Tibial artery (tissue), 4 donors: ENCODE measurements around the gene PDK2.
A peak's percentile ranks its signal among the peaks of the same experiment; 100 is the strongest.

Experiments
- DNase-seq, 2 donors: peaks; one replicate each; pipeline ENCODE4 v3.0.0-alpha.2; 2019
- H3K27ac ChIP-seq, 2 donors: fragments of 200-600 bp; sonication (generic) in 1 of 2; 1 replicate in 1 of 2; 2 replicates in 1 of 2; pipeline ENCODE4 v1.5.1; 2018 to 2019; ENCODE audit warnings: mild to moderate bottlenecking in 1 of 2
- H3K27me3 ChIP-seq, 2 donors: fragments of 200-600 bp; sonication (generic) in 1 of 2; one replicate each; pipeline versions ENCODE4 v1.5.1 to v1.6.0; 2016 to 2019
- H3K36me3 ChIP-seq, 3 donors: fragments of 200-600 bp; sonication (generic) in 2 of 3; one replicate each; pipeline ENCODE4 v1.5.1; 2016 to 2019; ENCODE audit warnings: mild to moderate bottlenecking in 2 of 3
- H3K4me1 ChIP-seq, 4 donors: fragments of 200-600 bp; sonication (generic) in 2 of 4; 1 replicate in 3 of 4; 2 replicates in 1 of 4; pipeline ENCODE4 v1.5.1; 2016 to 2019
- H3K4me3 ChIP-seq, 2 donors: fragments of 200-600 bp; sonication (generic) in 1 of 2; 1 replicate in 1 of 2; 2 replicates in 1 of 2; pipeline ENCODE4 v1.5.1; 2018 to 2019; ENCODE audit warnings: mild to moderate bottlenecking in 2 of 2
- H3K9me3 ChIP-seq, 3 donors: fragments of 200-600 bp; sonication (generic) in 1 of 3; one replicate each; pipeline ENCODE4 v1.5.1; 2016 to 2019
- CTCF ChIP-seq, 2 experiments: fragments of 200-600 bp in 1 of 2; fragments of 450-650 bp in 1 of 2; IDR thresholded peaks; one replicate each; pipeline ENCODE4 v1.5.1; 2017 to 2019; ENCODE audit warnings: antibody characterized with exemption in 2 of 2, mild to moderate bottlenecking in 1 of 2, moderate library complexity in 1 of 2
- intact Hi-C: fragments of 100-400 bp; cut with DNase I; formaldehyde crosslinking; loops from one replicate; pipeline ENCODE4 v1.15.0; 2023; ENCODE audit warnings: low total_unique reads

The PDK2 gene

GRCh38 chr17:50130559-50131305 lies 35.6 kb downstream of the PDK2 start:
- peak overlapping the region; percentile 50 to 59 for H3K4me3 ChIP-seq
- H3K4me1 ChIP-seq: peaks cover 0 to 56% (median 49%) of the 10 kb centered on the region in 4 donors
- peak overlapping the region; percentile 52 to 62 for H3K27ac ChIP-seq
- intact Hi-C loops: no loop called here
- TF ChIP-seq CTCF (IDR thresholded peaks at IDR 0.05): no peak
- peaks cover 0 to 17% (median 12%) of the 10 kb centered on the region in 3 donors for H3K36me3 ChIP-seq
- no peaks in the 10 kb centered on the region for H3K9me3 ChIP-seq
- DNase-seq: peak in 1 of 2 donors; percentile 76
- peaks cover 0 to 4% of the 10 kb centered on the region in 2 donors for H3K27me3 ChIP-seq

- Histone ChIP-seq H3K27ac (peak overlapping the region; percentile 78 to 87), H3K4me1 (peaks cover 0 to 56% (median 49%) of the 10 kb centered on the region in 4 donors), H3K9me3 (no peaks in the 10 kb centered on the region), H3K27me3 (peaks cover 0 to 4% of the 10 kb centered on the region in 2 donors), H3K36me3 (peaks cover 0 to 32% (median 28%) of the 10 kb centered on the region in 3 donors), H3K4me3 (no peak overlapping the region)
- intact Hi-C loops: no loop called here
- no peak for DNase-seq
- no peak for TF ChIP-seq CTCF (IDR thresholded peaks at IDR 0.05)
Observed at GRCh38 chr17:50132104-50132794, 37.1 kb downstream of the PDK2 start.

GRCh38 chr17:50133028-50133768 lies 38.0 kb downstream of the PDK2 start:
- Histone ChIP-seq H3K27me3 (peaks cover 0 to 4% of the 10 kb centered on the region in 2 donors), H3K4me3 (no peak overlapping the region), H3K9me3 (no peaks in the 10 kb centered on the region), H3K4me1 (peaks cover 0 to 56% (median 49%) of the 10 kb centered on the region in 4 donors), H3K27ac (peak overlapping the region; percentile 78 to 87), H3K36me3 (peaks cover 9 to 42% (median 37%) of the 10 kb centered on the region in 3 donors)
- TF ChIP-seq CTCF (IDR thresholded peaks at IDR 0.05): no peak
- DNase-seq: peak; percentile 58 to 91
- intact Hi-C loops: no loop called here

GRCh38 chr17:50133769-50134099 lies 38.6 kb downstream of the PDK2 start:
- peaks cover 0 to 4% of the 10 kb centered on the region in 2 donors for H3K27me3 ChIP-seq
- intact Hi-C loops: no loop called here
- H3K4me1 ChIP-seq: peaks cover 0 to 52% (median 47%) of the 10 kb centered on the region in 4 donors
- H3K4me3 ChIP-seq: no peak overlapping the region
- no peaks in the 10 kb centered on the region for H3K9me3 ChIP-seq
- DNase-seq: peak in 1 of 2 donors; percentile 77
- no peak for TF ChIP-seq CTCF (IDR thresholded peaks at IDR 0.05)
- H3K36me3 ChIP-seq: peaks cover 14 to 47% (median 42%) of the 10 kb centered on the region in 3 donors
- H3K27ac ChIP-seq: peak overlapping the region; percentile 78 to 87

- Histone ChIP-seq H3K4me1 (peaks cover 0 to 45% (median 41%) of the 10 kb centered on the region in 4 donors), H3K4me3 (no peak overlapping the region), H3K27me3 (peaks cover 0 to under 1% of the 10 kb centered on the region in 2 donors), H3K27ac (peak overlapping the region; percentile 78 to 87), H3K36me3 (peaks cover 22 to 54% (median 50%) of the 10 kb centered on the region in 3 donors), H3K9me3 (no peaks in the 10 kb centered on the region)
- DNase-seq: peak in 1 of 2 donors; percentile 68
- intact Hi-C loops: no loop called here
- TF ChIP-seq CTCF (IDR thresholded peaks at IDR 0.05): no peak
Observed at GRCh38 chr17:50134206-50135110, 39.3 kb downstream of the PDK2 start.
